HFF-Myc (cell line): ENCODE measurements around the gene ZXDC.

Experiments used
- DNase-seq: peaks from one replicate; pipeline ENCODE4 v3.0.0-alpha.2; 2011; ENCODE audit warnings: low read depth; ENCODE audit errors: extremely low read depth
- H3K4me3 ChIP-seq: replicated peaks from 2 replicates; pipeline ENCODE4 v1.5.1; 2011; ENCODE audit warnings: low read depth, mild to moderate bottlenecking, control low read depth, low read length
- TF ChIP-seq, protein P1 (sequence below): IDR thresholded peaks from 2 replicates; pipeline ENCODE4 v1.5.1; 2012; ENCODE audit warnings: mild to moderate bottlenecking, low read depth, low read length, control low read depth; ENCODE audit errors: missing control alignments

Gene ZXDC

GRCh38 chr3:126521122-126521891 is 45.6 kb upstream of the ZXDC start:
- H3K4me3 ChIP-seq = no peak overlapping the region
- no peak for DNase-seq
- TF ChIP-seq, protein P1, sequence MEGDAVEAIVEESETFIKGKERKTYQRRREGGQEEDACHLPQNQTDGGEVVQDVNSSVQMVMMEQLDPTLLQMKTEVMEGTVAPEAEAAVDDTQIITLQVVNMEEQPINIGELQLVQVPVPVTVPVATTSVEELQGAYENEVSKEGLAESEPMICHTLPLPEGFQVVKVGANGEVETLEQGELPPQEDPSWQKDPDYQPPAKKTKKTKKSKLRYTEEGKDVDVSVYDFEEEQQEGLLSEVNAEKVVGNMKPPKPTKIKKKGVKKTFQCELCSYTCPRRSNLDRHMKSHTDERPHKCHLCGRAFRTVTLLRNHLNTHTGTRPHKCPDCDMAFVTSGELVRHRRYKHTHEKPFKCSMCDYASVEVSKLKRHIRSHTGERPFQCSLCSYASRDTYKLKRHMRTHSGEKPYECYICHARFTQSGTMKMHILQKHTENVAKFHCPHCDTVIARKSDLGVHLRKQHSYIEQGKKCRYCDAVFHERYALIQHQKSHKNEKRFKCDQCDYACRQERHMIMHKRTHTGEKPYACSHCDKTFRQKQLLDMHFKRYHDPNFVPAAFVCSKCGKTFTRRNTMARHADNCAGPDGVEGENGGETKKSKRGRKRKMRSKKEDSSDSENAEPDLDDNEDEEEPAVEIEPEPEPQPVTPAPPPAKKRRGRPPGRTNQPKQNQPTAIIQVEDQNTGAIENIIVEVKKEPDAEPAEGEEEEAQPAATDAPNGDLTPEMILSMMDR = no peak

GRCh38 chr3:126519506-126520455 is 44.1 kb upstream of the ZXDC start:
- no peak overlapping the region for H3K4me3 ChIP-seq
- DNase-seq = no peak
- TF ChIP-seq, protein P1 = no peak

- no peak overlapping the region for H3K4me3 ChIP-seq
- no peak for DNase-seq
- TF ChIP-seq, protein P1 = no peak
These were observed 43.1 kb upstream of the ZXDC start for GRCh38 chr3:126518779-126519177.

- DNase-seq = no peak
- TF ChIP-seq, protein P1 = no peak
- no peak overlapping the region for H3K4me3 ChIP-seq
These were observed 42.5 kb upstream of the ZXDC start for GRCh38 chr3:126517986-126518778.

DNA sequence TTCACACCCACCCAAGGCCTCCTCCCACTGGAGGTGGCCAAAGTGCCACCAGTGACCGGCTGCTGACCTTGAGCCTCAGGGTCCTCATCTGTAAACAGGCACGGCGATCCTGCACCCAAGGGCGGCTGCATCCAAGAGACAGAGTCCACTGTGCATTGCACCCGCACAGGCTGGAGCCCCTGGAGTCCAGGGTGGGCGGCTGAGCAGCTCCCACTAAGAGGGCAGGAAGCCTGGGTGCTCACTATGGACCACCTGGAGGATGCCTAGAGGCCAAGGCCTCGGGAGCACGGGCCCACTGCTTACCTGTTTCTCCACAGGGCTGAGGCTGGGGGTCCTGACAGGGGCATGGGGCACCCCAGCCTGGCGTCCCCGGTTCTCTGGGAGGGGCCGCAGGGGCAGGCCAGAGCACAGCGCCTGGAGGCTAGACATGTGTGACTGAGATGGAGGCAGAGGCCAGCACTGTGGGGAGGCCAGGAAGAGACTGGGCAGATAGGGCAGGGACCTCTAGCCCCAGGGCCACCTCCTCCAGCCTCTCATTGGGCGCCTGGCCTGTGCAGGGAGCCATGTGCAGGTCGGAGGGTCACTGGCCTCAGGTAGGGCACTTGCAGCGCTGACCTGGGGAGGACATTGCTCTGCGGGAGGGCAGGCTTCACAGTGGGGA is 41.7 kb upstream of the ZXDC start, which contains the start of gene UROC1:
TSS of gene UROC1 (minus strand) at position 483 of the 661 bp plus-strand sequence. CDS start at position 429, 54 bp downstream.
- TF ChIP-seq, protein P1 = no peak
- DNase-seq = no peak

GRCh38 chr3:126516936-126517290 is 41.2 kb upstream of the ZXDC start:
- H3K4me3 ChIP-seq = no peak overlapping the region
- TF ChIP-seq, protein P1 = no peak
- DNase-seq = no peak

More for the DNA sequence above, 41.7 kb upstream of the ZXDC start, which contains the start of gene UROC1:
- H3K4me3 ChIP-seq = no peak within 1 kb of the TSS
